NCI-H1436 treated with DMSO at 0.1 percent for 48 hours (cell line): Measurements from ENCODE around the gene ZNF236.

Experiments used
- DNase-seq: peaks from one replicate; lab custom pipeline; 2025; lab: John Stamatoyannopoulos, UW

Gene ZNF236

DNA sequence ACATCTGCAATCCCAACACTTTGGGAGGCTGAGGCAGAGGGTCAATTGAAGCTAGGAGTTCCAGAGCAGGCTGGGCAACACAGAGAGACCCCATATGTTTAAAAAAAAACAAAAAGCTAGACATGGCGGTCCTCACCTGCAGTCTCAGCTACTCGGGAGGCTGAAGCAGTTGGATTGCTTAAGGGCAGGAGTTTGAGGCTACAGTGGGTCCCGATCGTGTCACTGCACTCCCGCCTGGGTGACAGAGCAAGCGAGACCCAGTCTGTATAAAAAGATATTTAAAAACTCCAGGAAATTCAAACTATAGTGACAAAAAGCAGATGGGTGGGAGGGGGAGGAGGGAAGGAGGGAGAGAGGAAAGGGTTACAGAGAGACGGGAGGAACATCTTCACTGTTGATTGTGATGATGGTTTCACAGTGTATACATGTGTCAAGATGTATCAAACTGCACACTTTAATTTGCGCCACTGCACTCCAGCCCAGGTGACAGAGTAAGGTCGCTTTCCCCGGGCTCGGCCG, 942 bp upstream of the ZNF236 start:
- no peak for DNase-seq

- no peak for DNase-seq
Observed at GRCh38 chr18:76821875-76822505, 367 bp upstream of the ZNF236 start.

DNA sequence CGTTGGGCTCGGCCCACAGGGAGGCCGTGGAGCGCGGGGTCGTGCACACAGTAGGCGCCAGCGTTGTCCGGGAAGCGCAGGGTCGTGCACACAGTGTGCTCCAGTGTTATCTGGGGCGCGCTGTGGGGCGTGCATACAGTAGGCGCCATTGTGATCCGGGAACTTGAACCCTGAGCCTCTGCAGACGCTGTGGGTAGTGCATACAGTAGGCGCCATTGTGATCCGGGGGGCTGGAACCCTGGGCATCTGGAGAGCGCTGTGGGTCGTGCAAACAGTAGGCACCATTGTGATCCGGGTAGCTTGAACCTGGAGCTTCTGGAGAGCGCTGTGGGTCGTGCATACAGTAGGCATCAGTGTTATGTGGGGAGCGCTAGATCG, 793 bp downstream of the ZNF236 start:
- no peak for DNase-seq

DNA sequence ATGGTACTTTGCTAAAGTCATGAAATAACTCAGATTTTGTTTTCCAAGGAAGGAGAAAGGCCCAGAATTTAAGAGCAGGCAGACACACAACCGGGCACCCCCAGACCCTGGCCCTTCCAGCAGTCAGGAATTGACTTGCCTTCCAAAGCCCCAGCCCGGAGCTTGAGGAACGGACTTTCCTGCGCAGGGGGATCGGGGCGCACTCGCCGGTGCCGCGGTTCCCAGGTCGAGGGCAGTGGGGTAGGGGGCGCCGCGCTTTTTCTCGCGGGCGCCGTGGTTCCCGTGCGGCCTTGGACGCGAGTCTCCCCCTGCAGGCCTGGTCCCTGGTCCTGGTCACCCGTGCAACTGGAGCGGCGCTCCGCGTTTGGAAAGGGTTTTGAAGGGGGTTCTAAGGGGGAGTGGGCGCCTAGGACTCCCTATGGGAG, 1.2 kb downstream of the ZNF236 start:
- no peak for DNase-seq

DNA sequence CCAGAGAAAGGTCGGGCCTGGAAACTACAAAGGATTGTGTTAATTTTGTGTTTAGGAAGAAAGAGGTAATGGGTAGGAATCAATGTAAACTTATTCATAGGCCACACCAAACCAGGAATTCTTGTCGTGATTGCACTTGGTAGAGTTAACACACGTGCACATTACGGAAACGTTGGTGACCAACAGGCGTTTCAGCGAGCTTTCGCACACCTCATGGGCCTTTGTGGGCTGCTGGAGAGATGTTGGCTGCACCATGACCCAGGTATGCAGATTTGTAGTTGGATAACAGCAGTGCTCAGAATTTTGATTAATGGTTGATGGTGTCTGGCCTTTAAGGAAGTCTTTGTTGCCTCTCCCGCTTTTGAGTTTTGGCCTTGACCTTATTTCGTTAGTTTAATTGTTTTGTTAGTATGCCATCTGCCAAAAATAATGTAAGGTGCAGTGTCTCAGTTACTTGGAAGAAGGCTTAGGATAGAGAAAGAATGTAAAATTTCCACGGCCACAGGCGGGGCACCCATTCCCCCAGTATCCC, 1.9 kb downstream of the ZNF236 start:
- DNase-seq = no peak

GRCh38 chr18:76824754-76825153, 2.4 kb downstream of the ZNF236 start:
- DNase-seq = no peak

- no peak for DNase-seq
Observed at GRCh38 chr18:76827205-76828200, 5.1 kb downstream of the ZNF236 start.

GRCh38 chr18:76834379-76834778, 12.0 kb downstream of the ZNF236 start:
- DNase-seq = no peak

DNA sequence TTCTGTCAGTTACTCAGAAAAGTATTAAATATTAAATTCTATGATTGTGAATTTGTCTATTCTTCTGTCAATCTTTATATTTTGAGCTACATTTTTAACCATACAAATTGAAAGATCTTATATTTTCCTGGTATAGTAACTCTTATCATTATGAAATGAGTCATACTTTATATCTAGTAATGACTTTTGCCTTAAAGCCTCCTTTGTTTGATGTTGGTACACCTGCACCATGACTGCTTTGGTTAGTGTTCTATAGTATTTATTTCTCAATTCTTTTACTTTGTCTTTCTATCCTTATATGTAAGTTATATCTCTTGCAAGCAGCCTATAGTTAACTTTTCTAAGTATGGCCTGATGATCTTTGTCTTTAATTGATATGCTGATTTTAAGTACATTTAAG, 13.0 kb downstream of the ZNF236 start:
- DNase-seq = no peak

- no peak for DNase-seq
Observed at GRCh38 chr18:76837071-76837470, 14.7 kb downstream of the ZNF236 start.

- no peak for DNase-seq
Observed at GRCh38 chr18:76838182-76838581, 15.8 kb downstream of the ZNF236 start.

DNA sequence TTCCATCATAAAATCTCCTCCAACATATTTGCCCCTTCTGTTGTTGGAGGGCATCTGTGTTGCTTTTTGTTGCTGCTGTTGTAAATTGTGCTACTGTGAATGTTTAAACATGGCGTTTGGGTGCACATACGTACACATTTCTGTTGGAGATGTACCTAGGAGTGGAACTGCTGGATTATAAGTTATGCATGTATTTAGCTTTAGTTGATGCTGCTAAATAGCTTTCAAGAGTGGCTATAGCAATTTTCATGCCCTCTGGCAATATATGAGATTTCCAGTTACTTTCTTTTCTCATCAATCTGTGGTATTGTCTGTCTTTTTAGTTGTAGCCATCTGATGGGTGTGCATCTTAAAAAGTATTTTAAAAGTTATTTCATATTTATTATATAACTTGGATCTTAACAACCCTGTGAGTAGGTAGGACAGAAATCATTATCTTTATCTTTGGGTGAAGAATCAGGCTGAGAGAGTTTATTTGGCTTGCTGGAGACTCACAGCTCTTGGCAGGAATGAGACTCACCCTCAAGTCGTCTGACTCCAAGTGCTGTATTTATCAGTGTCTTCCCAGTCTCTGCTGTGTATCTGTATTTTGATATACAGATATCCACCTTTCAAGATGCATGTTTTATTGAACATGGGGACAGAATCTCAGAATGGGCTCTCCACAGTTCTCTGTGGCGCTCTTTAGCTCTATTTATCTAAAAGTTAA, 16.9 kb downstream of the ZNF236 start:
- no peak for DNase-seq

- DNase-seq = no peak
Observed at GRCh38 chr18:76842837-76843530, 20.6 kb downstream of the ZNF236 start.

DNA sequence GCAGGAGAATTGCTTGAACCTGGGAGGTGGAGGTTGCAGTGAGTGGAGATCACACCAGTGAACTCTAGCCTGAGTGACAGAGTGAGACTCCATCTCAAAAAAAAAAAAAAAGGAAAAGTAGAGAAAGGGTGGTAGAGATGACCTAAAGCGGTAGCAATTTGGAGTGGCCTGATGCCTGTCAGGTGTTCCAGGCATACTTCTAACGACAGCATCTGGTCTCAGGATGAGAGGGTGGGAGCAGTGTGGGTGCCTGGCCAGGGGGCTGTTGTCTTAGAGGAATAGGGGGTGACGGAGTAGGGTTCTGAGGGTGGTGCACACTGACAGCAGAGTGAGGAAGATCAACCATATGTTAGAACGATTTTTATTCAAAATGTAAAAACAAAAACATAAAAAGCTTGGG, 21.8 kb downstream of the ZNF236 start:
- no peak for DNase-seq

- no peak for DNase-seq
Observed at GRCh38 chr18:76844742-76845477, 22.6 kb downstream of the ZNF236 start.

- no peak for DNase-seq
Observed at GRCh38 chr18:76846217-76846616, 23.9 kb downstream of the ZNF236 start.

DNA sequence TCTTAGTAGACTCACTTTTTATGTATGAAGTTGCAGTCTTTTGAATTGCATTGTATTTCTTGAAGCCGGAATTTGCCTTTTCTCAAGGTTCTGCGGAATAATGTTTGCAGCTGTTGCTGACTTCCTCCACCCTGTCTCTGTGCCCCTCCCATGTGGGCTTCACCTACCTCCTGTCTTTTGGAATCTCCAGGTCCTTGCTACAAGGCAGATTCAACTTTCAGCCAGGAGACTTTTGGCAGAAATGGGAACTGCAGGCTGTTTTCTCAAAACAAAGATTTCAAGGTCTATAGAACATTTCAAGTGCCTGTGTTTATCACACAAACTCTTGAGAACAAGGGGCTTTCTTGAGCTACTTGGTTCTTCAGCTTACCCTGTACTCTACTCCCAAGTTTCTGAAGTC, 25.6 kb downstream of the ZNF236 start:
- DNase-seq = no peak

GRCh38 chr18:76850112-76850511, 27.8 kb downstream of the ZNF236 start:
- no peak for DNase-seq

DNA sequence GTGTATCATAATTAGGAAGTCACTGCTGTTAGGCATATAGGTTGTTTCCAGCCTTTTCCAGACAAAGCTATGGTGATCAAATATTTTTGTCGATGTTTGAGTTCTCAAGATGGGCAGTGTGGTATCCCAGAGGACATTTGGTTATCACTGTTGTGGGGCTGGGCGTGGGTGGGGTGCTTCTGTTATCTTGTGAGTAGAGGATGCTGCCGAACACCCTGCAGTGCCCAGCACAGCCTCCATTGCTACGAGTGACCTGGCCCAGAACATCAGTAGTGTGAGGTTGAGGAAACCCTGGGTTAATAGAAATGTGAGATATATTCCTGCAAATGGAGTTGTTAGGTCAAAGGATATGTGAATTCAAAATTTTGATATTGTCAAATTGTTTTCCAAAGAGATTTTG, 33.2 kb downstream of the ZNF236 start:
- no peak for DNase-seq

- no peak for DNase-seq
Observed at GRCh38 chr18:76857476-76857875, 35.1 kb downstream of the ZNF236 start.
